ENCODE results near the gene UCN2.

UCN2 gene

GRCh38 chr3:48599509-48600285 lies 36.1 kb upstream of the UCN2 start:
- CTCF ChIA-PET = interaction anchor here (1.4 kb wide), 1 partner anchor 10 kb away, joined by 3 read pairs; the partner anchor contains the start of gene UQCRC1
- no peak for TF ChIP-seq CTCF (conservative IDR thresholded peaks at IDR 0.05; ENCODE audit: low read depth)
- POLR2A ChIA-PET (ENCODE audit: low non-redundant PET) = interaction anchor here (0.6 kb wide), 1 partner anchor 10 kb away, joined by 4 read pairs; the partner anchor contains the start of gene UQCRC1
- H3K27ac ChIP-seq = peak overlapping the region; percentile 100
- DNase-seq (ENCODE audit: low spot score) = no peak

- ChIA-PET POLR2A (ENCODE audit: low non-redundant PET) (interaction anchor here (0.6 to 0.7 kb wide), 3 partner anchors 11 to 87 kb away, joined by 3 to 4 read pairs (median 3); partner anchors contain the start of genes PFKFB4 and UQCRC1), CTCF (interaction anchor here (1.4 kb wide), 1 partner anchor 10 kb away, joined by 3 read pairs; the partner anchor contains the start of gene UQCRC1)
- TF ChIP-seq CTCF (conservative IDR thresholded peaks at IDR 0.05; ENCODE audit: low read depth) = no peak
- peak; percentile 91 for DNase-seq (ENCODE audit: low spot score)
- H3K27ac ChIP-seq = peak overlapping the region; percentile 100
Observed at GRCh38 chr3:48599077-48599501, 35.5 kb upstream of the UCN2 start.

- POLR2A ChIA-PET (ENCODE audit: low non-redundant PET) = interaction anchor here (0.6 to 0.7 kb wide), 3 partner anchors 11 to 88 kb away, joined by 3 to 4 read pairs (median 3); partner anchors contain the start of genes PFKFB4 and UQCRC1
- peak; percentile 88 for DNase-seq (ENCODE audit: low spot score)
- CTCF ChIA-PET = interaction anchor here (1.4 kb wide), 1 partner anchor 11 kb away, joined by 3 read pairs; the partner anchor contains the start of gene UQCRC1
- peak overlapping the region; percentile 100 for H3K27ac ChIP-seq
- TF ChIP-seq CTCF (conservative IDR thresholded peaks at IDR 0.05; ENCODE audit: low read depth) = no peak
Observed at GRCh38 chr3:48598323-48599076, 34.9 kb upstream of the UCN2 start.

GRCh38 chr3:48597408-48597800 lies 33.8 kb upstream of the UCN2 start:
- no peak for TF ChIP-seq CTCF (conservative IDR thresholded peaks at IDR 0.05; ENCODE audit: low read depth)
- POLR2A ChIA-PET (ENCODE audit: low non-redundant PET) = no interaction called here
- H3K27ac ChIP-seq = peak overlapping the region; percentile 100
- DNase-seq (ENCODE audit: low spot score) = no peak
- CTCF ChIA-PET = no interaction called here

GRCh38 chr3:48596676-48597407 lies 33.3 kb upstream of the UCN2 start:
- ChIA-PET CTCF (no interaction called here), POLR2A (ENCODE audit: low non-redundant PET) (no interaction called here)
- TF ChIP-seq CTCF (conservative IDR thresholded peaks at IDR 0.05; ENCODE audit: low read depth) = no peak
- DNase-seq (ENCODE audit: low spot score) = no peak
- peak overlapping the region; percentile 100 for H3K27ac ChIP-seq

- no peak for TF ChIP-seq CTCF (conservative IDR thresholded peaks at IDR 0.05; ENCODE audit: low read depth)
- peak overlapping the region; percentile 100 for H3K27ac ChIP-seq
- POLR2A ChIA-PET (ENCODE audit: low non-redundant PET) = no interaction called here
- CTCF ChIA-PET = no interaction called here
- no peak for DNase-seq (ENCODE audit: low spot score)
Observed at GRCh38 chr3:48596157-48596556, 32.6 kb upstream of the UCN2 start.

Data from RWPE1 (cell line).